MCF 10A (cell line): ENCODE results near the gene ANGPTL5. TPM values are rescaled to one million over a fixed set of nuclear protein-coding genes. Genes with fewer than 3 reads are reported as not detected.

ENCODE experiments used
- BruUV-seq: library from RNA; stranded (reverse); fragments of 400-500 nt; replicated peaks from 2 replicates; lab custom pipeline; 2021; lab: Mats Ljungman, UMichigan
- CTCF ChIA-PET: fragments of 300-600 bp; sonication (Branson Sonifier 250); formaldehyde crosslinking; extraction: SDS; loops from one replicate; lab custom pipeline; 2021; ENCODE audit warnings: antibody characterized with exemption, inconsistent platforms; lab: Yijun Ruan, JAX
- POLR2A ChIA-PET: fragments of 300-600, 350-650 bp; sonication (Branson Sonifier 250); formaldehyde crosslinking; extraction: SDS; loops from one replicate; lab custom pipeline; 2020; ENCODE audit warnings: antibody characterized with exemption, inconsistent platforms; lab: Yijun Ruan, JAX
- DNase-seq: peaks from one replicate; pipeline ENCODE4 v3.0.0-alpha.2; 2018; ENCODE audit not compliant: unreplicated experiment
- H3K27ac Mint-ChIP-seq: one replicate; pipeline ENCODE4 v1.8.0; 2022; ENCODE audit warnings: mild to moderate bottlenecking, low read depth, mixed read lengths; ENCODE audit not compliant: unreplicated experiment
- H3K27me3 Mint-ChIP-seq: one replicate; pipeline ENCODE4 v1.8.0; 2022; ENCODE audit warnings: mixed read lengths; ENCODE audit not compliant: insufficient read depth, unreplicated experiment
- H3K36me3 Mint-ChIP-seq: one replicate; pipeline ENCODE4 v1.8.0; 2022; ENCODE audit warnings: mild to moderate bottlenecking, moderate library complexity, mixed read lengths; ENCODE audit not compliant: insufficient read depth, unreplicated experiment
- H3K4me1 Mint-ChIP-seq: one replicate; pipeline ENCODE4 v1.8.0; 2022; ENCODE audit warnings: mixed read lengths; ENCODE audit not compliant: insufficient read depth, unreplicated experiment
- H3K4me3 Mint-ChIP-seq: one replicate; pipeline ENCODE4 v1.8.0; 2022; ENCODE audit warnings: mild to moderate bottlenecking, moderate library complexity, mixed read lengths; ENCODE audit not compliant: unreplicated experiment
- H3K9me3 Mint-ChIP-seq: one replicate; pipeline ENCODE4 v1.8.0; 2022; ENCODE audit warnings: mixed read lengths; ENCODE audit not compliant: unreplicated experiment
- CTCF ChIP-seq: fragments of 200-600 bp; IDR thresholded peaks from one replicate; pipeline ENCODE4 v1.8.0; 2022; ENCODE audit warnings: antibody characterized with exemption, mild to moderate bottlenecking; ENCODE audit not compliant: unreplicated experiment
- intact Hi-C: fragments of 100-400 bp; cut with micrococcal nuclease; formaldehyde crosslinking; loops from 2 replicates; pipeline ENCODE4 v1.14.1; 2022
- total RNA-seq: library from RNA; stranded (reverse); gene quantifications from 2 replicates; pipeline ENCODE4 v1.2.3, GENCODE V29; 2022

The ANGPTL5 gene
- total RNA-seq, 1 experiment from 2014 or later: not detected

GRCh38 chr11:101955278-101955677 lies 39.0 kb upstream of the ANGPTL5 start:
- no peak overlapping the region for H3K4me3 Mint-ChIP-seq
- no peaks in the 10 kb centered on the region for H3K4me1 Mint-ChIP-seq
- TF ChIP-seq CTCF: no peak
- no TSS peak for BruUV-seq
- H3K9me3 Mint-ChIP-seq: no peaks in the 10 kb centered on the region
- CTCF ChIA-PET: no interaction called here
- H3K27me3 Mint-ChIP-seq: no peaks in the 10 kb centered on the region
- intact Hi-C loops: no loop called here
- H3K27ac Mint-ChIP-seq: no peak overlapping the region
- POLR2A ChIA-PET: interaction anchor here (1.0 kb wide), 1 partner anchor 11 kb away, joined by 3 read pairs; no protein-coding TSS in a partner anchor
- peaks cover 6% of the 10 kb centered on the region for H3K36me3 Mint-ChIP-seq
- no peak for DNase-seq

GRCh38 chr11:101949680-101950220 lies 33.4 kb upstream of the ANGPTL5 start:
- DNase-seq: no peak
- Mint-ChIP-seq H3K36me3 (no peaks in the 10 kb centered on the region), H3K4me3 (no peak overlapping the region), H3K4me1 (no peaks in the 10 kb centered on the region), H3K9me3 (no peaks in the 10 kb centered on the region), H3K27ac (no peak overlapping the region), H3K27me3 (no peaks in the 10 kb centered on the region)
- ChIA-PET POLR2A (interaction anchor here (0.6 kb wide), 1 partner anchor 8 kb away, joined by 3 read pairs; no protein-coding TSS in a partner anchor), CTCF (no interaction called here)
- no peak for TF ChIP-seq CTCF
- intact Hi-C loops: no loop called here
- BruUV-seq: no TSS peak

- Mint-ChIP-seq H3K27ac (no peak overlapping the region), H3K9me3 (no peaks in the 10 kb centered on the region), H3K27me3 (no peaks in the 10 kb centered on the region), H3K4me3 (no peak overlapping the region), H3K4me1 (no peaks in the 10 kb centered on the region), H3K36me3 (no peaks in the 10 kb centered on the region)
- no peak for TF ChIP-seq CTCF
- intact Hi-C loops: no loop called here
- no peak for DNase-seq
- ChIA-PET POLR2A (no interaction called here), CTCF (interaction anchor here (0.6 to 0.7 kb wide), 3 partner anchors 23 to 1205 kb away, joined by 3 to 5 read pairs (median 3); no protein-coding TSS in a partner anchor)
- no TSS peak for BruUV-seq
Measured at GRCh38 chr11:101945448-101945847, 29.1 kb upstream of the ANGPTL5 start.

GRCh38 chr11:101944923-101945322 lies 28.6 kb upstream of the ANGPTL5 start:
- no peaks in the 10 kb centered on the region for H3K4me1 Mint-ChIP-seq
- no peaks in the 10 kb centered on the region for H3K9me3 Mint-ChIP-seq
- intact Hi-C loops: no loop called here
- no peak for DNase-seq
- H3K27ac Mint-ChIP-seq: no peak overlapping the region
- H3K27me3 Mint-ChIP-seq: no peaks in the 10 kb centered on the region
- ChIA-PET CTCF (interaction anchor here (0.6 to 0.7 kb wide), 3 partner anchors 22 to 75 kb away, joined by 3 read pairs; no protein-coding TSS in a partner anchor), POLR2A (interaction anchor here (0.8 kb wide), 1 partner anchor 10 kb away, joined by 3 read pairs; no protein-coding TSS in a partner anchor)
- no TSS peak for BruUV-seq
- H3K36me3 Mint-ChIP-seq: no peaks in the 10 kb centered on the region
- TF ChIP-seq CTCF: no peak
- H3K4me3 Mint-ChIP-seq: no peak overlapping the region
